ENCODE measurements around the gene MATCAP1. TPM values are rescaled to one million over a fixed set of nuclear protein-coding genes. Genes with fewer than 3 reads are reported as not detected.
A peak's percentile ranks its signal among the peaks of the same experiment; 100 is the strongest.

Gene MATCAP1
- total RNA-seq, 1 donor from 2014 or later: 2.6 TPM

DNA sequence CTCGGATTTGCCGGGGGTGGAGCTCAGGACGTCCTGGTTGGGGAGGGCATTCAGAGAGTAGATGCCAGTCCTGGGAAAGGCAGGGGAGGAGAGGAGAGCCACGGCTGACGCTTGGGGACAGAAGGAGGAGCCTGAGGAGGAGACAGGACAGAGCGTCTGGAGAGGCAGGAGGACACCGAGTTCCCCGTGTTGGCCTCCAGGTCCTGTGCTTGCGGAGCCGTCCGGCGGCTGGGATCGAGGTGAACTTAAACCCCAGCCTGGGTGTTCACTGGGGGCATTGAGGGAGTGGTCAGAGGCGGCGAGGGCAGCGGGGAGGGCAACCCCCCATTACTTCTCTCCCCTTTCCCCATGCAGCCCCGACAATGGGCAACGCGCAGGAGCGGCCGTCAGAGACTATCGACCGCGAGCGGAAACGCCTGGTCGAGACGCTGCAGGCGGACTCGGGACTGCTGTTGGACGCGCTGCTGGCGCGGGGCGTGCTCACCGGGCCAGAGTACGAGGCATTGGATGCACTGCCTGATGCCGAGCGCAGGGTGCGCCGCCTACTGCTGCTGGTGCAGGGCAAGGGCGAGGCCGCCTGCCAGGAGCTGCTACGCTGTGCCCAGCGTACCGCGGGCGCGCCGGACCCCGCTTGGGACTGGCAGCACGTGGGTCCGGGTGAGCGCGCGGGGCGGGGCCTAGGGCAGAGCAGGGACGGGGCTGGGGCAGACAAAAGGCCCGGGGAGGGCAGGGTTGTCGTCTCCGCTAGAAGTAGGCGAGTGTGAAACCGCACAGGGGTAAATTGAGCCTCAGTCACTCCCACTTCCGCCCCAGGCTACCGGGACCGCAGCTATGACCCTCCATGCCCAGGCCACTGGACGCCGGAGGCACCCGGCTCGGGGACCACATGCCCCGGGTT is 9.7 kb downstream of the MATCAP1 start:
- peak; percentile 81 for DNase-seq (ENCODE audit: low spot score)

DNA sequence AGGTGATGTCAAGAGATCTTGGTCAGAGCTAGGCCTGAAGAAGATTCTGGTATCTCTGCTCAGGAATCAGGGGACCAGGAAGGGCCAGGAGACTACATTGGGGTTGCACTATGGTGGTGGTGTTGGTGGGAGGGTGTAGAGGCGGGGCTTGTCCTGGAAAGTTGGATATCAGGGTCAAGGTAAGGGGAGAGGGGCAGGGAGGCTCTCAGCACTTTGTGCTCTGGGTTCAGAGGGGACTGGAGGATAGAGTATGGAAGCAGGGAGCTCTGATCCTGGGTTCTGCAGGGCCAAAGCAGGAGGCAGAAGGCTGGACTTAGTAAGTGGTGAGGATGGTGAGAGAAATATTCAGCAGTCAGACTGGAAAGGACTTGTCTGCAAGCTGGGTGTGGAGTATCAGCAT is 10.4 kb downstream of the MATCAP1 start:
- no peak for DNase-seq (ENCODE audit: low spot score)

DNA sequence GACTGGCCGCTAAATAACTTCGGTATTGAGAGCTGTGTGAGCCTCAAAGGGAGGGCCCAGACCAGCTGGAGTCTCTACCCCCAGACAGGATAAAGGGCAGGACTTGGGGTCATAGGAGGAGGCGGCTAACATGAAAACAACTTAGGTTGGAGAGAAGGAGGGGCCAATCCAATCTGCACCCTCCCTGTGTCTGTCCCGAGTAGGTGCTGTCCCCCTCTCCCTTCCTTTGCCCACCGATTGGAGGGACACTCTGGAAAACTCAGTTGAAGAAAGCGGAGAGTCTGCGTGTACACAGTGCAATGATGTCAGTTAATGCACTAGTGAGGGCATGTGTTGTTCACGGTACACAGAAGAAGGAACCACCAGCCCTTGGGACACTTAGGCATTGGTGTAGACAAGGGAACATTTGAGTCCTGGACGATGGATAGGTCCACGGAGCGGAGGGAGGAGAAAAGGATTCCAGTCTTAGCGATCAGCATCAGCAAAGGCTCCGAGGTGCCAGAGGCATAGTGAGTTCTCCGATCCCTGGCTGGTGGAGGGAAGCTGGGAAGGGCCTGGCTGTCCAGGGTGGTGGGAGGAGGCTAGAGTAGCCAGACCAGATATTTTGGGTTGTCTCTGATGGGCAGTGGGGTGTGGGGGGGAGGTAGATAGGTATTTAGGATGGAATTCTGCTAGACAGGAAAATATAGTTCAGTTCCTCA is 12.7 kb downstream of the MATCAP1 start:
- DNase-seq (ENCODE audit: low spot score): peak; percentile 42

GRCh38 chr16:67170168-67170948 is 13.4 kb downstream of the MATCAP1 start, which contains the start of gene NOL3:
Gene NOL3, plus strand, starts transcription at chr16:67170538.
- DNase-seq (ENCODE audit: low spot score): peak; percentile 93

DNA sequence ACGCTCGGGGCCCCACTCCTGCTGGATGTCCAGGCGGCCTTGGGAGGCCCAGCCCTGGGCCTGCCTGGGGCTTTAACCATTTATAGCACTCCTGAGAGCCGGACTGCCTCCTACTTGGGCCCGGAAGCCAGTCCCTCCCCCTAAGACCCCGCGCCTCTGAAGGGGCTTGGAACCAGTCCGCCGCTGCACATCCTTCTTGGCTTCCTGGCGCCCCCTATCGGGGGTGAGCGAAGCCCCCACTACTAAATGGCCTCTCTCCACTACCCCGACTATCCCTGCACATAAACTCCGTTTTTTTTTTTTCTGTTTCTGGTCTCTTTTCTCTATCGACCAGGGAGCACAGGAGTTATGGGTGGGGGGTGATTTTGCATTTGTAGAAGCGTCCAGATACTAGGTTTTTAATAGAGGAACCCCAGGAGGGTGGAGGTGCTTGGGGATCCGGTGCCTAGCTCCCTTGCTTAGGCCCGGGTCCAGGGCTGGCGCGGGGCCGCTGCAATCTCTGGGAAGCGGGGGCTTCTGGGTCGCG is 14.1 kb downstream of the MATCAP1 start:
- peak; percentile 54 for DNase-seq (ENCODE audit: low spot score)

- DNase-seq (ENCODE audit: low spot score): no peak
Measured at GRCh38 chr16:67169011-67169451, 14.7 kb downstream of the MATCAP1 start.

GRCh38 chr16:67167588-67167987 is 16.2 kb downstream of the MATCAP1 start:
- DNase-seq (ENCODE audit: low spot score): no peak

GRCh38 chr16:67166598-67167168 is 17.1 kb downstream of the MATCAP1 start:
- DNase-seq (ENCODE audit: low spot score): no peak

- DNase-seq (ENCODE audit: low spot score): no peak
Measured at GRCh38 chr16:67166110-67166547, 17.6 kb downstream of the MATCAP1 start.

- DNase-seq (ENCODE audit: low spot score): no peak
Measured at GRCh38 chr16:67165121-67166078, 18.4 kb downstream of the MATCAP1 start.

DNA sequence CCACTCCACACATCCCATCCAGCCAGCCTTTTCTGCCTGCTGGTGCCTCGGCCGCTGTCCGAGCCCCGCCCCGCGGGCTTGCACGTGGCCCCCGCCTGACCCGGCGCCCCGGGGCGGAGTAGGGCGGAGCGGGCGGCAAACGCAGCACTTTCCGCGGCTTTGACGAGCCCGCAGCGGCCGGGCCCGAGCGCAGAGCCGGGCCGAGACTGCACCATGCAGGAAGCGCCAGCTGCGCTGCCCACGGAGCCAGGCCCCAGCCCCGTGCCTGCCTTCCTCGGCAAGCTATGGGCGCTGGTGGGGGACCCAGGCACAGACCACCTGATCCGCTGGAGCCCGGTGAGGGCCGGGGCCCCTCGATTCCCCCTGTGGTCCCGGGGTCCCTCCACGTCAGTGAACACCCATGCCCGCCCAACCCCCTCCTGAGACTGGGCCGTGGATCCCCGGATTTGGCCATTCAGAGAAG is 19.1 kb downstream of the MATCAP1 start, which contains the start of gene HSF4:
Gene HSF4 (plus strand): TSS at position 147 of the 463 bp plus-strand sequence. CDS start 67 bp downstream, at position 214.
- DNase-seq (ENCODE audit: low spot score): peak; percentile 32

- no peak for DNase-seq (ENCODE audit: low spot score)
Measured at GRCh38 chr16:67163999-67164558, 19.7 kb downstream of the MATCAP1 start.

DNA sequence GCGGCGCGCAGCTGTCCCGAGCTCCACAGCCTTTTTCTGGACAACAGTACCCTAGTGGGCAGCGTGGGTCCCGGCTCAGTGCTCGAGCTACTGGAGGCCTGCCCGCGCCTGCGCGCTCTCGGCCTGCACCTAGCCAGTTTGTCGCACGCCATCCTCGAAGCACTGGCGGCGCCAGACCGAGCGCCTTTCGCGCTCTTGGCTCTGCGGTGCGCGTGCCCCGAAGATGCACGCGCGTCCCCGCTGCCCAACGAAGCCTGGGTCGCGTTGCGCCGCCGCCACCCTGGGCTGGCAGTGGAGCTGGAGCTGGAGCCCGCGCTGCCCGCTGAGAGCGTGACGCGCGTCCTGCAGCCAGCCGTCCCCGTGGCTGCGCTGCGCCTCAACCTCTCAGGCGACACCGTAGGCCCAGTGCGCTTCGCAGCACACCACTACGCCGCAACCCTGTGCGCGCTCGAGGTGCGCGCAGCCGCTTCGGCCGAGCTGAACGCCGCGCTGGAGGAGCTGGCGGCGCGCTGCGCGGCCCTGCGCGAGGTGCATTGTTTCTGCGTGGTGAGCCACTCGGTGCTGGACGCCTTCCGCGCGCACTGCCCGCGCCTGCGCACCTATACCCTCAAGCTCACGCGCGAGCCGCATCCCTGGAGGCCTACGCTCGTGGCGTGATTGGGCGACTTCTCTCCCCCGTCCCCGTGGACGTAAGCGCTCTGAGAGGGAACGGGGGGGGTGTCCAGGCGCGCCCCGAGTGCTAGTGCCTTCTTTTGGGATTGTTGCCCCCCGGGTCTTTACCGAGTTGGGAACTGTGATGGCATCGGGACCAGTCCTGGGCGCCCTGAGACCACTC is 20.4 kb downstream of the MATCAP1 start:
- no peak for DNase-seq (ENCODE audit: low spot score)

DNA sequence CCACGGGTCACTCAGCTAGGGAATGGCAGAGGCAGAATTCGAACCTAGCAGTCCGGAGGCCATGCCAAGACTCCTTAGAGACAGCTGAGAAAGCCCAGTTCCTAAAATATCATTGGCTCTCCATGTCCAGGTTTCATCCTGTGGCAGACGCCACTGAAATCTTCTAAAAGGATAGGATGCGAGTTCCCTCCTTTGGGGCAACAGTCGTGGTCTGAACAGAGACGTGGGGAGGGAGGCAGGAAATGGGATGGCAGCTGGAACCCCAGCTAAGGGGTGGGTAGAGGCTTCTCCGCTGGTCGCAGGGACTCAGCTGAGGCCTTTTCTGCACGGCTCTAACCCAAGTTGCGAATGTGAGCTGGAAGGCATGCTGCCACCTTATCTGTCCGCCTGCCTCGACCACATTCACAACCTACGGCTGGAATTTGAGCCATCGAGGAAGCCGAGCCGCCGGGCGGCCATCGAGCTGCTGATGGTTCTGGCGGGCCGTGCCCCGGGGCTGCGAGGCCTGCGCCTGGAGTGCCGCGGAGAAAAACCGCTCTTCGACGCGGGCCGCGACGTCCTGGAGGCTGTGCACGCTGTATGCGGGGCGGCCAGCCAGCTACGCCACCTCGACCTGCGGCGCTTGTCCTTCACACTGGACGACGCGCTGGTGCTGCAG is 21.1 kb downstream of the MATCAP1 start:
- DNase-seq (ENCODE audit: low spot score): no peak

GRCh38 chr16:67161595-67162058 is 22.1 kb downstream of the MATCAP1 start:
- no peak for DNase-seq (ENCODE audit: low spot score)

DNA sequence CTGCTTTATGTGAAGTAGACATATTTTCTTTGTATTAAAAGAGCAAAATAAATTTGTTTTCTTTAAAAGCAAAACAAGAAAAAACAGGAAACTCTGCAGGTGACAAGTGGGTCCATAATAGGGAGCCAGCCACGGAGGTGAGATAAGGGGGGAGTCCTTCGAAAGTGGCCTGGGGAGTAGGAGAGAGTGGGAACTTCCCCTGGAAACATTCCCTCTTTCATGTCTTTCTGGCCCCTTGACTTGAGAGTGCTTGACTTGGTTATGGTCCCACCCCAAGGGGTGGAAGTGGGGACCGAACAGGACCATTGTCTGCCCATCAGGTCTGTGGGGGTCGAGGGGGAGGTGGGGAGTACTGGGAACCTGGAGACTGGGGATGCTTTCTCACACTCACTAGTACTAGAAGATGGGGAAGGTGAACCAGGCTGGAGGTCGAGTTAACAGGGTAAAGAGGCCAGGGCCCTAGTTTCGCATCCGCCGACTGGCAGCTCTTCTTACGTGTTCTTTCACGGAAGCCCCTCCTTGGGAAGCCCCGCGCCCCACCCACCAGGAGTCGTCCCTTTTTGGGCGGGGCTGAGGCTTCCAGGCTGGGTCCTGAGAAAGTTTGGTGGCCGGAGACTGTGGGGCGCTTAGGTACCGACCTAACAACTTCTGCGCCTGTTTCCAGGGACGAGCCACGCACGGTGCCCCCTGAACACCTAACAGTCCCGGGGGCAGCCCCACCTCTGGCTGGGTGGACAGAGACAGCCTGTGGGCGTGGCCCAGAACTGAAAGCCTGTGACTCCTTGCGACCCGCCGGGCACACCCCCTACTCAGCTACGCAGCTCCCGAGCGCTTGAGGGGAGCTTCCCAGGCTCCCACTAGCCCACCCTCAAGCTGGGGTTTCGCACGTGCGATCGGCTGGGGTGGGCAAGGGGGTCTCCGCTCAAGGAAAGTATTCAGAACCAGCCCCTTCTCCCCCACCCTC is 24.8 kb downstream of the MATCAP1 start:
- no peak for DNase-seq (ENCODE audit: low spot score)
